ENCODE results near the gene DMC1. TPM values are rescaled to one million over a fixed set of nuclear protein-coding genes. Genes with fewer than 3 reads are reported as not detected.
"Not testable (repeated sequence)": the region's sequence is repeated elsewhere in the genome, so short reads cannot be mapped to it uniquely, and the experiment has no call there.

The DMC1 gene
- total RNA-seq: 10 to 100 TPM in 1 of 4 donors, 1 to 10 TPM in 3; 2.1 to 10.8 (median 4.5) TPM

- Histone ChIP-seq H3K4me3 (peak within 1 kb of the TSS; percentile 51 to 73 (median 70)), H3K4me1 (peaks cover 0 to 45% (median 11%) of the 10 kb centered on the region in 4 donors), H3K27me3 (no peaks in the 10 kb centered on the region), H3K36me3 (no peaks in the 10 kb centered on the region), H3K27ac (peak within 1 kb of the TSS; percentile 82 to 95 (median 92)), H3K9me3 (no peaks in the 10 kb centered on the region)
- peak; percentile 91 to 92 for DNase-seq (ENCODE audit: low spot score in 2 of 2)
- 1 to 2% methylated on average over 38 to 39 of the region's 64 CpGs for WGBS, 2 donors
- TF ChIP-seq, protein P1, sequence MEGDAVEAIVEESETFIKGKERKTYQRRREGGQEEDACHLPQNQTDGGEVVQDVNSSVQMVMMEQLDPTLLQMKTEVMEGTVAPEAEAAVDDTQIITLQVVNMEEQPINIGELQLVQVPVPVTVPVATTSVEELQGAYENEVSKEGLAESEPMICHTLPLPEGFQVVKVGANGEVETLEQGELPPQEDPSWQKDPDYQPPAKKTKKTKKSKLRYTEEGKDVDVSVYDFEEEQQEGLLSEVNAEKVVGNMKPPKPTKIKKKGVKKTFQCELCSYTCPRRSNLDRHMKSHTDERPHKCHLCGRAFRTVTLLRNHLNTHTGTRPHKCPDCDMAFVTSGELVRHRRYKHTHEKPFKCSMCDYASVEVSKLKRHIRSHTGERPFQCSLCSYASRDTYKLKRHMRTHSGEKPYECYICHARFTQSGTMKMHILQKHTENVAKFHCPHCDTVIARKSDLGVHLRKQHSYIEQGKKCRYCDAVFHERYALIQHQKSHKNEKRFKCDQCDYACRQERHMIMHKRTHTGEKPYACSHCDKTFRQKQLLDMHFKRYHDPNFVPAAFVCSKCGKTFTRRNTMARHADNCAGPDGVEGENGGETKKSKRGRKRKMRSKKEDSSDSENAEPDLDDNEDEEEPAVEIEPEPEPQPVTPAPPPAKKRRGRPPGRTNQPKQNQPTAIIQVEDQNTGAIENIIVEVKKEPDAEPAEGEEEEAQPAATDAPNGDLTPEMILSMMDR (IDR thresholded peaks at IDR 0.05): peak in 1 of 5 experiments; percentile 18
- peak in 1 of 2 donors; percentile 73 for TF ChIP-seq EP300 (IDR thresholded peaks at IDR 0.05)
- peak; percentile 27 to 62 for TF ChIP-seq POLR2A (IDR thresholded peaks at IDR 0.05)
These were observed at the start of gene DMC1 for GRCh38 chr22:38569972-38570778. Gene DMC1, minus strand, starts transcription at chr22:38570183. Its CDS starts 1,927 bp downstream, at chr22:38568256.

DNA sequence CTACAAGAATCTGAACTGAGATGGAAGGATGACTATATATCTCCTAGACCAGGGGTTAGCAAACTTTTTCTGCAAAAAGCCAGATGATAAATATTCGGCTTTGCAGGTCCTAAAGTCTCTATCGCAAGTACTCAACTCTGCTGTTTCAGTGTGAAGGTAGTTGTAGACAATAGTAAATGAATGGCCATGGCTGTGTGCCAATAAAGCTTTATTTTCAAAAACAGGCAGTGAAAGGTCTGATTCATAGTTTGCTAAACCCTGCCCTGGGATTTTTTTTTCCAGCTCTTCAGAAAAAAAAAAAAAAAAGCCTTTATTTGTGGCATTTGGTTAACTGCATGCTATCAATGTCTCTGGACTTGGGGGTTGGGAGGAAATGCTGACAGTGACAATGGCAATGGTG, 48.7 kb upstream of the DMC1 start:
- 95 to 96% methylated on average over 2 of the region's 2 CpGs for WGBS, 2 donors
- Histone ChIP-seq H3K27me3 (no peaks in the 10 kb centered on the region), H3K9me3 (no peaks in the 10 kb centered on the region), H3K4me3 (no peak overlapping the region), H3K27ac (no peak overlapping the region), H3K36me3 (peaks cover 0 to 6% (median 0%) of the 10 kb centered on the region in 3 donors), H3K4me1 (no peaks in the 10 kb centered on the region)
- TF ChIP-seq POLR2A (IDR thresholded peaks at IDR 0.05): no peak
- TF ChIP-seq, protein P1 (IDR thresholded peaks at IDR 0.05): no peak
- no peak for TF ChIP-seq EP300 (IDR thresholded peaks at IDR 0.05)
- no peak for DNase-seq (ENCODE audit: low spot score in 2 of 2)

DNA sequence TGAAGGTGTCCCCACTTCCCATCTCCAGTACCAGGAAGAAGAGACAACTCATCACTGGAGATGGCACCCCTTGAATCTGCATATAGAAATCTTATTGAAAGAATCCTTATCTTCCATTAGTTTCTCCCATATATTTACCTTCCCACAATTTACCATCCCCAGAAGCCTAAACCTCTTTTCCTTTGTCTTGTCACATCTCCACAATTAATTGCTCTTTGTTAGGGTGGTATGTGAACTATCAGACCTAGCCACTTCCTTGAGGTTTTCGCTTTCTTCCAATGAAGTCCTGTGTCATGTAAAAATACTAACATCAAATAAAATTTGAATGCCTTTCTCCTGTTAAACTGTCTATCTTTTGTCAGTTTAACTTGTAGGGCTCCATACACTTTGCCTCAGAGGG, 48.3 kb upstream of the DMC1 start:
- Histone ChIP-seq H3K4me1 (no peaks in the 10 kb centered on the region), H3K27me3 (no peaks in the 10 kb centered on the region), H3K4me3 (no peak overlapping the region), H3K36me3 (peaks cover 0 to 6% (median 0%) of the 10 kb centered on the region in 3 donors), H3K9me3 (no peaks in the 10 kb centered on the region), H3K27ac (no peak overlapping the region)
- no peak for DNase-seq (ENCODE audit: low spot score in 2 of 2)
- TF ChIP-seq POLR2A (IDR thresholded peaks at IDR 0.05) (no peak), EP300 (IDR thresholded peaks at IDR 0.05) (no peak)
- TF ChIP-seq, protein P1 (IDR thresholded peaks at IDR 0.05): no peak
- WGBS, 2 donors: 96 to 97% methylated on average over 1 of the region's 1 CpG

- not testable (repeated sequence) for H3K27ac ChIP-seq; H3K4me1 ChIP-seq; H3K27me3 ChIP-seq; H3K36me3 ChIP-seq; H3K9me3 ChIP-seq; DNase-seq (ENCODE audit: low spot score in 2 of 2); H3K4me3 ChIP-seq
- WGBS, 2 donors: 78 to 82% methylated on average over 9 of the region's 9 CpGs
These were observed 45.1 kb upstream of the DMC1 start for GRCh38 chr22:38615064-38615405.

DNA sequence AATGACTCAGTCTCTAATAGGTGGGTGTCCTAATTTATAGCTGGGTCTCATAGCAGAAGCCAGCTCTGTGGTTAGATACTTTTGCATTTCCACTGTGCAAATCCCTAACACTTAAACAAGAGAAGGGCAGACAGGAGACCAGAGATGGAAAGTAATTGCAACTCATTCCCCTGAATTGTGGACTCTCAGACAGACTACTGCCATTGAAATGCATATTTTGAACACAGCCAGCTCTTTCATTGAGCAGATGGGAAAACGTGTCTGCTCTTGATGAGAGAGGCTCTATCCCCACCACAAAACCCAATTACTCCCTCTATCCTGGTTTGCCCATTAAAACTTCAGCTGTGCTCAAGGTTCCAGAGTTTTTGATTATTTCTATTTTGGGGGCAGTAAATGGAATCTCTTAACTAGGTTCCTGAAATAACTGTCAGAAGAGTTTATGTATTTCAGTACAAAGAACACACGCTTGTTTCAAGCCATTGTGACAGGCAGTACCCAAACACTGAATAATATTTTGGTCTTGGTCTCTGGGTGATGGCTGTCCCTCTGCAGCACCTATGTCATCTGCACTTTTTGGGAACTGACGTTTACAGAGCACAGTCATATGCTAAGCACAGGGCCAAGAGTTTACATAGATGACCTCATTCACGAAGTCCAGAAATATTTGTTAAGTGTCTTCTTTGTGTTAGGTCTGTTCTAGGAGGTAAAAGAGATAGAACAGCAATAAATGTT, 44.5 kb upstream of the DMC1 start:
- H3K9me3 ChIP-seq: no peaks in the 10 kb centered on the region
- peaks cover 0 to 6% (median 0%) of the 10 kb centered on the region in 3 donors for H3K36me3 ChIP-seq
- no peaks in the 10 kb centered on the region for H3K4me1 ChIP-seq
- H3K4me3 ChIP-seq: no peak overlapping the region
- H3K27ac ChIP-seq: no peak overlapping the region
- H3K27me3 ChIP-seq: no peaks in the 10 kb centered on the region
- 49 to 54% methylated on average over 4 of the region's 4 CpGs for WGBS, 2 donors
- no peak for DNase-seq (ENCODE audit: low spot score in 2 of 2)
- TF ChIP-seq, protein P1 (IDR thresholded peaks at IDR 0.05): no peak
- TF ChIP-seq POLR2A (IDR thresholded peaks at IDR 0.05): no peak
- no peak for TF ChIP-seq EP300 (IDR thresholded peaks at IDR 0.05)

Measured in tibial nerve (tissue), 4 donors.